A549 (cell line): ENCODE results near the gene NAA16. TPM values are rescaled to one million over a fixed set of nuclear protein-coding genes. Genes with fewer than 3 reads are reported as not detected.

Source experiments
- ATAC-seq, 2 experiments: fragments of 200-7000 bp in 1 of 2; fragments of >200 bp in 1 of 2; cut with Nextera tagmentation in 1 of 2; cut with Tn5 transposase in 1 of 2; 3 replicates each; pipeline versions ENCODE4 v1.8.0 to v1.9.1; 2018 to 2020; ENCODE audit warnings: mild to moderate bottlenecking in 1 of 2, moderate library complexity in 1 of 2
- CTCF ChIA-PET: fragments of 300-600 bp; sonication (Branson Sonifier 250); formaldehyde crosslinking; extraction: SDS; loops from one replicate; lab custom pipeline; 2021; ENCODE audit warnings: antibody characterized with exemption, inconsistent platforms; lab: Yijun Ruan, JAX
- POLR2A ChIA-PET: fragments of 350-600 bp; formaldehyde crosslinking; extraction: SDS; loops from one replicate; lab custom pipeline; 2021; ENCODE audit warnings: antibody characterized with exemption, inconsistent platforms; lab: Yijun Ruan, JAX
- DNase-seq, 2 experiments: peaks; one replicate each; pipeline versions ENCODE4 v3.0.0 to v3.0.0-alpha.2; 2011 to 2016; ENCODE audit warnings: low read depth in 1 of 2, low spot score in 1 of 2
- FAIRE-seq: peaks from 2 replicates; lab custom pipeline; 2011; peaks lifted over from hg19 to GRCh38; lab: Jason Lieb, UNC
- H3K27ac ChIP-seq, 2 experiments: fragments of >200 bp; sonication (Bioruptor Twin); formaldehyde crosslinking; 3 replicates each; pipeline ENCODE4 v1.5.1; 2016 to 2017
- H3K4me1 ChIP-seq: fragments of >200 bp; sonication (Bioruptor Twin); formaldehyde crosslinking; 3 replicates; pipeline ENCODE4 v1.6.1; 2016
- H3K4me2 ChIP-seq: fragments of >200 bp; sonication (Bioruptor Twin); formaldehyde crosslinking; 3 replicates; pipeline ENCODE4 v1.6.1; 2016
- H3K4me3 ChIP-seq: fragments of >200 bp; sonication (Bioruptor Twin); formaldehyde crosslinking; 3 replicates; pipeline ENCODE4 v1.5.1; 2016
- H3K9me3 ChIP-seq: fragments of >200 bp; sonication (Bioruptor Twin); formaldehyde crosslinking; 3 replicates; pipeline ENCODE4 v1.6.1; 2016
- BHLHE40 ChIP-seq: IDR thresholded peaks from 2 replicates; pipeline ENCODE4 v1.6.1; 2012; ENCODE audit warnings: low read depth, low read length, inconsistent platforms
- CBX2 ChIP-seq: fragments of 200-600 bp; sonication (generic); IDR thresholded peaks from 2 replicates; pipeline ENCODE4 v1.6.1; 2016; ENCODE audit warnings: low read depth, mild to moderate bottlenecking, borderline replicate concordance
- CHD2 ChIP-seq: fragments of 150-350 bp; IDR thresholded peaks from 2 replicates; pipeline ENCODE4 v1.6.1; 2014; ENCODE audit warnings: low read length; ENCODE audit not compliant: partially characterized antibody
- EP300 ChIP-seq, 2 experiments: fragments of >200 bp; sonication (Bioruptor Twin); formaldehyde crosslinking; IDR thresholded peaks; 2 replicates in 1 of 2; 3 replicates in 1 of 2; pipeline ENCODE4 v1.6.1; 2016 to 2017
- FOSB ChIP-seq: fragments of 250-450 bp; sonication (Bioruptor Pico); IDR thresholded peaks from 2 replicates; pipeline ENCODE4 v1.5.0; 2020; ENCODE audit warnings: mild to moderate bottlenecking, moderate library complexity
- HOXB5 ChIP-seq: fragments of 250-450 bp; sonication (Bioruptor Pico); IDR thresholded peaks from 2 replicates; pipeline ENCODE4 v1.5.0; 2020; ENCODE audit warnings: mild to moderate bottlenecking, moderate library complexity
- MAFK ChIP-seq: fragments of 450-650 bp; IDR thresholded peaks from 2 replicates; pipeline ENCODE4 v1.6.1; 2014; ENCODE audit not compliant: partially characterized antibody
- NR3C1 ChIP-seq: fragments of >200 bp; sonication (Bioruptor Twin); formaldehyde crosslinking; IDR thresholded peaks from 3 replicates; pipeline ENCODE4 v1.6.1; 2017
- RAD21 ChIP-seq, 2 experiments: fragments of >200 bp in 1 of 2; sonication (Bioruptor Twin) in 1 of 2; formaldehyde crosslinking in 1 of 2; IDR thresholded peaks in 1 of 2; conservative IDR thresholded peaks in 1 of 2; 2 replicates in 1 of 2; 3 replicates in 1 of 2; pipeline ENCODE4 v1.6.1; 2012 to 2018; ENCODE audit warnings: inconsistent platforms in 1 of 2
- RARB ChIP-seq: fragments of 250-450 bp; sonication (Bioruptor Pico); IDR thresholded peaks from 2 replicates; pipeline ENCODE4 v1.8.0; 2021; ENCODE audit warnings: mild to moderate bottlenecking, moderate library complexity
- RCOR1 ChIP-seq: fragments of 150-350 bp; IDR thresholded peaks from 2 replicates; pipeline ENCODE4 v1.6.1; 2014; ENCODE audit warnings: antibody characterized with exemption, low read length, low read depth
- RFX5 ChIP-seq: fragments of 450-650 bp; IDR thresholded peaks from 2 replicates; pipeline ENCODE4 v1.7.1; 2014; ENCODE audit warnings: antibody characterized with exemption, mild to moderate bottlenecking, moderate library complexity
- RNF2 ChIP-seq: fragments of 200-600 bp; sonication (generic); IDR thresholded peaks from 2 replicates; pipeline ENCODE4 v1.6.1; 2016; ENCODE audit warnings: low read depth, mild to moderate bottlenecking, antibody characterized with exemption, moderate library complexity, borderline replicate concordance
- SMC3 ChIP-seq: fragments of >200 bp; sonication (Bioruptor Twin); formaldehyde crosslinking; IDR thresholded peaks from 3 replicates; pipeline ENCODE4 v1.6.1; 2018; ENCODE audit warnings: inconsistent platforms
- SREBF2 ChIP-seq: fragments of 450-650 bp; IDR thresholded peaks from 2 replicates; pipeline ENCODE4 v1.6.1; 2014; ENCODE audit warnings: mild to moderate bottlenecking, moderate library complexity
- TFCP2L1 ChIP-seq: fragments of 250-450 bp; sonication (Bioruptor Pico); IDR thresholded peaks from 2 replicates; pipeline ENCODE4 v1.5.0; 2021; ENCODE audit warnings: mild to moderate bottlenecking
- ZFP36 ChIP-seq: fragments of 450-650 bp; IDR thresholded peaks from 2 replicates; pipeline ENCODE4 v1.6.1; 2014; ENCODE audit warnings: borderline replicate concordance; ENCODE audit not compliant: partially characterized antibody
- ZNF302 ChIP-seq: fragments of 250-450 bp; sonication (Bioruptor Pico); IDR thresholded peaks from 2 replicates; pipeline ENCODE4 v1.9.0; 2021; ENCODE audit warnings: inconsistent platforms, mild to moderate bottlenecking, moderate library complexity
- WGBS: methylation state at CpG from one replicate; pipeline ENCODE4 v1.1.6; 2017; ENCODE audit errors: missing lambda C conversion rate; 5-methylcytosine and 5-hydroxymethylcytosine counted together
- polyA plus RNA-seq, 4 experiments: library from polyadenylated mRNA; depleted of rRNA in 3 of 4; stranded (reverse); fragments of >200 nt; fragmentation: RNase III in 1 of 4; extraction: RNeasy Plus Mini Kit Qiagen cat#74134 plus additional on column Dnase treatment in 1 of 4; gene quantifications; 2 replicates in 3 of 4; 3 replicates in 1 of 4; pipeline ENCODE4 v1.2.3, GENCODE V29; 2011 to 2017
- TF ChIP-seq, protein P1 (sequence below): fragments of 250-450 bp; sonication (Bioruptor Pico); IDR thresholded peaks from 2 replicates; pipeline ENCODE4 v1.5.0; 2021; ENCODE audit warnings: mild to moderate bottlenecking, moderate library complexity, borderline replicate concordance
- TF ChIP-seq, protein P2 (sequence below): fragments of >200 bp; sonication (Bioruptor Twin); formaldehyde crosslinking; IDR thresholded peaks from 3 replicates; pipeline ENCODE4 v1.5.1; 2016
- TF ChIP-seq, protein P3 (sequence below): IDR thresholded peaks from 2 replicates; pipeline ENCODE4 v1.6.1; 2012
- TF ChIP-seq, protein P4 (sequence below): IDR thresholded peaks from 2 replicates; pipeline ENCODE4 v1.6.1; 2012; ENCODE audit warnings: low read depth, borderline replicate concordance
- TF ChIP-seq, protein P5 (sequence below): fragments of >200 bp; sonication (Bioruptor Twin); formaldehyde crosslinking; IDR thresholded peaks from 2 replicates; pipeline ENCODE4 v1.6.1; 2016
- TF ChIP-seq, protein P6 (sequence below): fragments of >200 bp; sonication (Bioruptor Twin); formaldehyde crosslinking; IDR thresholded peaks from 3 replicates; pipeline ENCODE4 v1.6.1; 2016
- TF ChIP-seq, protein P7 (sequence below): fragments of 450-650 bp; IDR thresholded peaks from 2 replicates; pipeline ENCODE4 v1.6.1; 2014; ENCODE audit warnings: antibody characterized with exemption

Gene NAA16
- polyA plus RNA-seq, 2 of the 4 experiments (the other 2 are of a cell fraction) = 10.5 to 18.8 TPM

DNA sequence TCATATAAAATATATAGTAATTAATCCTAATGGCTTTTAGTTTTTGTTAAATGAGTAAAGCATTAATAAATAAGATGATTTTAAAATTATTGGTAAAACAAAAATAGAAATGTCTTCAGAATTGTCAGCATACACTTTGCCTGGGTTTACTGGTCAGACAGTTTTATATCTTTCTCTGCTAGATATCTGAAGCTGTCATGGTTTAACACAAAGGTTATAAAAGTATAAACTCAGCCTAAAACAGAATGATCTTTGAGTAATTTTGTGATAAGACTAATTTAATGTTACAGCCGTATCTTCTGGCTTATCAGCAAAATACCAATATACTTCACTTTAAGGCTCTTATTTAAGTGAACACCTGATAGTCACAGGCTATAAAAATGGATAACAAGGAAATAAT is 17.8 kb upstream of the NAA16 start:
- DNase-seq (no peak), FAIRE-seq (no peak), ATAC-seq (no peak)
- no peak overlapping the region for H3K4me3 ChIP-seq
- H3K27ac ChIP-seq = no peak overlapping the region
- POLR2A ChIA-PET = no interaction called here
- 81% methylated on average over 1 of the region's 1 CpG for WGBS
- CTCF ChIA-PET = no interaction called here
- H3K9me3 ChIP-seq = no peaks in the 10 kb centered on the region
- TF ChIP-seq EP300 (IDR thresholded peaks at IDR 0.05) (no peak), FOSB (CRISPR knock-in tag) (no peak), CBX2 (no peak), RNF2 (no peak), NR3C1 (no peak), MAFK (no peak), ZNF302 (CRISPR knock-in tag) (no peak), RARB (CRISPR knock-in tag) (no peak), SMC3 (no peak), HOXB5 (CRISPR knock-in tag) (no peak), SREBF2 (no peak), BHLHE40 (no peak)
- TF ChIP-seq, protein P1, sequence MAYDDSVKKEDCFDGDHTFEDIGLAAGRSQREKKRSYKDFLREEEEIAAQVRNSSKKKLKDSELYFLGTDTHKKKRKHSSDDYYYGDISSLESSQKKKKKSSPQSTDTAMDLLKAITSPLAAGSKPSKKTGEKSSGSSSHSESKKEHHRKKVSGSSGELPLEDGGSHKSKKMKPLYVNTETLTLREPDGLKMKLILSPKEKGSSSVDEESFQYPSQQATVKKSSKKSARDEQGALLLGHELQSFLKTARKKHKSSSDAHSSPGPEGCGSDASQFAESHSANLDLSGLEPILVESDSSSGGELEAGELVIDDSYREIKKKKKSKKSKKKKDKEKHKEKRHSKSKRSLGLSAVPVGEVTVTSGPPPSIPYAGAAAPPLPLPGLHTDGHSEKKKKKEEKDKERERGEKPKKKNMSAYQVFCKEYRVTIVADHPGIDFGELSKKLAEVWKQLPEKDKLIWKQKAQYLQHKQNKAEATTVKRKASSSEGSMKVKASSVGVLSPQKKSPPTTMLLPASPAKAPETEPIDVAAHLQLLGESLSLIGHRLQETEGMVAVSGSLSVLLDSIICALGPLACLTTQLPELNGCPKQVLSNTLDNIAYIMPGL (CRISPR knock-in tag) = no peak
- TF ChIP-seq, protein P2, sequence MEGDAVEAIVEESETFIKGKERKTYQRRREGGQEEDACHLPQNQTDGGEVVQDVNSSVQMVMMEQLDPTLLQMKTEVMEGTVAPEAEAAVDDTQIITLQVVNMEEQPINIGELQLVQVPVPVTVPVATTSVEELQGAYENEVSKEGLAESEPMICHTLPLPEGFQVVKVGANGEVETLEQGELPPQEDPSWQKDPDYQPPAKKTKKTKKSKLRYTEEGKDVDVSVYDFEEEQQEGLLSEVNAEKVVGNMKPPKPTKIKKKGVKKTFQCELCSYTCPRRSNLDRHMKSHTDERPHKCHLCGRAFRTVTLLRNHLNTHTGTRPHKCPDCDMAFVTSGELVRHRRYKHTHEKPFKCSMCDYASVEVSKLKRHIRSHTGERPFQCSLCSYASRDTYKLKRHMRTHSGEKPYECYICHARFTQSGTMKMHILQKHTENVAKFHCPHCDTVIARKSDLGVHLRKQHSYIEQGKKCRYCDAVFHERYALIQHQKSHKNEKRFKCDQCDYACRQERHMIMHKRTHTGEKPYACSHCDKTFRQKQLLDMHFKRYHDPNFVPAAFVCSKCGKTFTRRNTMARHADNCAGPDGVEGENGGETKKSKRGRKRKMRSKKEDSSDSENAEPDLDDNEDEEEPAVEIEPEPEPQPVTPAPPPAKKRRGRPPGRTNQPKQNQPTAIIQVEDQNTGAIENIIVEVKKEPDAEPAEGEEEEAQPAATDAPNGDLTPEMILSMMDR = no peak
- TF ChIP-seq, protein P3, sequence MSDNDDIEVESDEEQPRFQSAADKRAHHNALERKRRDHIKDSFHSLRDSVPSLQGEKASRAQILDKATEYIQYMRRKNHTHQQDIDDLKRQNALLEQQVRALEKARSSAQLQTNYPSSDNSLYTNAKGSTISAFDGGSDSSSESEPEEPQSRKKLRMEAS = no peak
- TF ChIP-seq, protein P4, sequence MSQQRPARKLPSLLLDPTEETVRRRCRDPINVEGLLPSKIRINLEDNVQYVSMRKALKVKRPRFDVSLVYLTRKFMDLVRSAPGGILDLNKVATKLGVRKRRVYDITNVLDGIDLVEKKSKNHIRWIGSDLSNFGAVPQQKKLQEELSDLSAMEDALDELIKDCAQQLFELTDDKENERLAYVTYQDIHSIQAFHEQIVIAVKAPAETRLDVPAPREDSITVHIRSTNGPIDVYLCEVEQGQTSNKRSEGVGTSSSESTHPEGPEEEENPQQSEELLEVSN = no peak
- H3K4me1 ChIP-seq = peaks cover 23% of the 10 kb centered on the region
- no peak overlapping the region for H3K4me2 ChIP-seq

DNA sequence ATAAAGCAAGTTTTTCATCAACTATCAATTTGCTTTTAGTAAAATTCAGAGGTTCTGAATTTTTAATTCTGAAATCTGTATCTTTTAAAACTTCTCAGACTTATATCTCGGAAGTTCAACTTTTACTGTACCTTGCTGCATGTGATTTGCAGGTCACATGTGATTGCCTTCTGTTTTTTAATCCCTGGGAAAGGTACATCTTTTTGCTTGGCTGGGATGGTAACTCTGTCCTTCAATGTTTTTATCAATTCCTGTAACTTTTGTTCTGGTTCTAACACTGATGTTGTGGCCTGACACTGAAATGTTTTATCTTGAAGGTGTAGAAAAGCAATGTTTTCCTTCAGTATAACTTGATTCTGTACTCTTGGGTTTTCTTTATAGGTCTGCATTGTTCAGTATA is 16.2 kb upstream of the NAA16 start:
- Histone ChIP-seq H3K9me3 (no peaks in the 10 kb centered on the region), H3K4me2 (no peak overlapping the region), H3K4me1 (peaks cover 23% of the 10 kb centered on the region), H3K27ac (no peak overlapping the region), H3K4me3 (no peak overlapping the region)
- ChIA-PET POLR2A (no interaction called here), CTCF (no interaction called here)
- ATAC-seq (no peak), FAIRE-seq (no peak), DNase-seq (no peak)
- TF ChIP-seq RAD21 (conservative IDR thresholded peaks at IDR 0.05 in 1 of 2, IDR thresholded peaks at IDR 0.05 in 1 of 2) (no peak), MAFK (no peak), TFCP2L1 (CRISPR knock-in tag) (no peak), ZFP36 (no peak), RCOR1 (no peak), RFX5 (no peak), SMC3 (no peak), CHD2 (no peak)
- TF ChIP-seq, protein P5, sequence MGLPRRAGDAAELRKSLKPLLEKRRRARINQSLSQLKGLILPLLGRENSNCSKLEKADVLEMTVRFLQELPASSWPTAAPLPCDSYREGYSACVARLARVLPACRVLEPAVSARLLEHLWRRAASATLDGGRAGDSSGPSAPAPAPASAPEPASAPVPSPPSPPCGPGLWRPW = no peak
- TF ChIP-seq, protein P6, sequence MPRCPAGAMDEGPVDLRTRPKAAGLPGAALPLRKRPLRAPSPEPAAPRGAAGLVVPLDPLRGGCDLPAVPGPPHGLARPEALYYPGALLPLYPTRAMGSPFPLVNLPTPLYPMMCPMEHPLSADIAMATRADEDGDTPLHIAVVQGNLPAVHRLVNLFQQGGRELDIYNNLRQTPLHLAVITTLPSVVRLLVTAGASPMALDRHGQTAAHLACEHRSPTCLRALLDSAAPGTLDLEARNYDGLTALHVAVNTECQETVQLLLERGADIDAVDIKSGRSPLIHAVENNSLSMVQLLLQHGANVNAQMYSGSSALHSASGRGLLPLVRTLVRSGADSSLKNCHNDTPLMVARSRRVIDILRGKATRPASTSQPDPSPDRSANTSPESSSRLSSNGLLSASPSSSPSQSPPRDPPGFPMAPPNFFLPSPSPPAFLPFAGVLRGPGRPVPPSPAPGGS = no peak
- TF ChIP-seq, protein P7, sequence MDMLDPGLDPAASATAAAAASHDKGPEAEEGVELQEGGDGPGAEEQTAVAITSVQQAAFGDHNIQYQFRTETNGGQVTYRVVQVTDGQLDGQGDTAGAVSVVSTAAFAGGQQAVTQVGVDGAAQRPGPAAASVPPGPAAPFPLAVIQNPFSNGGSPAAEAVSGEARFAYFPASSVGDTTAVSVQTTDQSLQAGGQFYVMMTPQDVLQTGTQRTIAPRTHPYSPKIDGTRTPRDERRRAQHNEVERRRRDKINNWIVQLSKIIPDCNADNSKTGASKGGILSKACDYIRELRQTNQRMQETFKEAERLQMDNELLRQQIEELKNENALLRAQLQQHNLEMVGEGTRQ = no peak
- 91% methylated on average over 1 of the region's 1 CpG for WGBS
